Measurements from ENCODE around the gene WDR26.

DNA sequence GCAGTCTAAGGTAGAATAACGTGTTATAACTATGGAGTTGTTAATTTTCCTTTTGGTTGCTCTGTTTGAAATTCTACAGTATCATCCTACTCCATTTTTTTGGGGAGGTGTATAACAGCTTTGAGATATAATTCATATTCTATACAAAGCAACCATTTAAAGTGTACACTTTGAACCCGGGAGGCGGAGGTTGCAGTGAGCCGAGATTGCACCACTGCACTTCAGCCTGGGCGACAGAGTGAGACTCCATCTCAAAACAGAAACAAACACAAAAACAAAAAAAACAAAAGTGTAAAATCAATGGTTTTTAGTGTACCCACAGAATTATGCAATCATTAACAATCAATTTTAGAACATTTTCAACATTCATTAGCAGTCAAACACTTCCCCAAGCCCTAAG is 44.1 kb downstream of the WDR26 start:
- TF ChIP-seq, protein P1, sequence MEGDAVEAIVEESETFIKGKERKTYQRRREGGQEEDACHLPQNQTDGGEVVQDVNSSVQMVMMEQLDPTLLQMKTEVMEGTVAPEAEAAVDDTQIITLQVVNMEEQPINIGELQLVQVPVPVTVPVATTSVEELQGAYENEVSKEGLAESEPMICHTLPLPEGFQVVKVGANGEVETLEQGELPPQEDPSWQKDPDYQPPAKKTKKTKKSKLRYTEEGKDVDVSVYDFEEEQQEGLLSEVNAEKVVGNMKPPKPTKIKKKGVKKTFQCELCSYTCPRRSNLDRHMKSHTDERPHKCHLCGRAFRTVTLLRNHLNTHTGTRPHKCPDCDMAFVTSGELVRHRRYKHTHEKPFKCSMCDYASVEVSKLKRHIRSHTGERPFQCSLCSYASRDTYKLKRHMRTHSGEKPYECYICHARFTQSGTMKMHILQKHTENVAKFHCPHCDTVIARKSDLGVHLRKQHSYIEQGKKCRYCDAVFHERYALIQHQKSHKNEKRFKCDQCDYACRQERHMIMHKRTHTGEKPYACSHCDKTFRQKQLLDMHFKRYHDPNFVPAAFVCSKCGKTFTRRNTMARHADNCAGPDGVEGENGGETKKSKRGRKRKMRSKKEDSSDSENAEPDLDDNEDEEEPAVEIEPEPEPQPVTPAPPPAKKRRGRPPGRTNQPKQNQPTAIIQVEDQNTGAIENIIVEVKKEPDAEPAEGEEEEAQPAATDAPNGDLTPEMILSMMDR (IDR thresholded peaks at IDR 0.05; ENCODE audit: borderline replicate concordance, extremely low read depth, low read length, poor library complexity, severe bottlenecking) = no peak
- no peak for TF ChIP-seq EZH2 (IDR thresholded peaks at IDR 0.05; ENCODE audit: borderline replicate concordance, low read depth, low read length, severe bottlenecking)
